ENCODE measurements around the gene MAPK1IP1L. TPM values are rescaled to one million over a fixed set of nuclear protein-coding genes. Genes with fewer than 3 reads are reported as not detected.
A peak's percentile ranks its signal among the peaks of the same experiment; 100 is the strongest.

The MAPK1IP1L gene
- total and polyA plus RNA-seq, 2 of the 13 experiments (the other 11 are each of a cell fraction or from before 2014, with no cell fraction given), result 27.8 to 68.4 TPM

GRCh38 chr14:55107766-55108554 lies 56.5 kb downstream of the MAPK1IP1L start (continued):
- TF ChIP-seq, protein P1, sequence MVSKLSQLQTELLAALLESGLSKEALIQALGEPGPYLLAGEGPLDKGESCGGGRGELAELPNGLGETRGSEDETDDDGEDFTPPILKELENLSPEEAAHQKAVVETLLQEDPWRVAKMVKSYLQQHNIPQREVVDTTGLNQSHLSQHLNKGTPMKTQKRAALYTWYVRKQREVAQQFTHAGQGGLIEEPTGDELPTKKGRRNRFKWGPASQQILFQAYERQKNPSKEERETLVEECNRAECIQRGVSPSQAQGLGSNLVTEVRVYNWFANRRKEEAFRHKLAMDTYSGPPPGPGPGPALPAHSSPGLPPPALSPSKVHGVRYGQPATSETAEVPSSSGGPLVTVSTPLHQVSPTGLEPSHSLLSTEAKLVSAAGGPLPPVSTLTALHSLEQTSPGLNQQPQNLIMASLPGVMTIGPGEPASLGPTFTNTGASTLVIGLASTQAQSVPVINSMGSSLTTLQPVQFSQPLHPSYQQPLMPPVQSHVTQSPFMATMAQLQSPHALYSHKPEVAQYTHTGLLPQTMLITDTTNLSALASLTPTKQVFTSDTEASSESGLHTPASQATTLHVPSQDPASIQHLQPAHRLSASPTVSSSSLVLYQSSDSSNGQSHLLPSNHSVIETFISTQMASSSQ (IDR thresholded peaks at IDR 0.05; ENCODE audit: low read depth), result no peak
- TF ChIP-seq, protein P1 (CRISPR knock-in tag; IDR thresholded peaks at IDR 0.05; ENCODE audit: borderline replicate concordance), result no peak
- TF ChIP-seq, protein P2, sequence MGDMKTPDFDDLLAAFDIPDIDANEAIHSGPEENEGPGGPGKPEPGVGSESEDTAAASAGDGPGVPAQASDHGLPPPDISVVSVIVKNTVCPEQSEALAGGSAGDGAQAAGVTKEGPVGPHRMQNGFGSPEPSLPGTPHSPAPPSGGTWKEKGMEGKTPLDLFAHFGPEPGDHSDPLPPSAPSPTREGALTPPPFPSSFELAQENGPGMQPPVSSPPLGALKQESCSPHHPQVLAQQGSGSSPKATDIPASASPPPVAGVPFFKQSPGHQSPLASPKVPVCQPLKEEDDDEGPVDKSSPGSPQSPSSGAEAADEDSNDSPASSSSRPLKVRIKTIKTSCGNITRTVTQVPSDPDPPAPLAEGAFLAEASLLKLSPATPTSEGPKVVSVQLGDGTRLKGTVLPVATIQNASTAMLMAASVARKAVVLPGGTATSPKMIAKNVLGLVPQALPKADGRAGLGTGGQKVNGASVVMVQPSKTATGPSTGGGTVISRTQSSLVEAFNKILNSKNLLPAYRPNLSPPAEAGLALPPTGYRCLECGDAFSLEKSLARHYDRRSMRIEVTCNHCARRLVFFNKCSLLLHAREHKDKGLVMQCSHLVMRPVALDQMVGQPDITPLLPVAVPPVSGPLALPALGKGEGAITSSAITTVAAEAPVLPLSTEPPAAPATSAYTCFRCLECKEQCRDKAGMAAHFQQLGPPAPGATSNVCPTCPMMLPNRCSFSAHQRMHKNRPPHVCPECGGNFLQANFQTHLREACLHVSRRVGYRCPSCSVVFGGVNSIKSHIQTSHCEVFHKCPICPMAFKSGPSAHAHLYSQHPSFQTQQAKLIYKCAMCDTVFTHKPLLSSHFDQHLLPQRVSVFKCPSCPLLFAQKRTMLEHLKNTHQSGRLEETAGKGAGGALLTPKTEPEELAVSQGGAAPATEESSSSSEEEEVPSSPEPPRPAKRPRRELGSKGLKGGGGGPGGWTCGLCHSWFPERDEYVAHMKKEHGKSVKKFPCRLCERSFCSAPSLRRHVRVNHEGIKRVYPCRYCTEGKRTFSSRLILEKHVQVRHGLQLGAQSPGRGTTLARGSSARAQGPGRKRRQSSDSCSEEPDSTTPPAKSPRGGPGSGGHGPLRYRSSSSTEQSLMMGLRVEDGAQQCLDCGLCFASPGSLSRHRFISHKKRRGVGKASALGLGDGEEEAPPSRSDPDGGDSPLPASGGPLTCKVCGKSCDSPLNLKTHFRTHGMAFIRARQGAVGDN (CRISPR knock-in tag; IDR thresholded peaks at IDR 0.05), result peak; percentile 100
- peak; percentile 89 for TF ChIP-seq ZMYM3 (CRISPR knock-in tag; IDR thresholded peaks at IDR 0.05)
- TF ChIP-seq, protein P3, sequence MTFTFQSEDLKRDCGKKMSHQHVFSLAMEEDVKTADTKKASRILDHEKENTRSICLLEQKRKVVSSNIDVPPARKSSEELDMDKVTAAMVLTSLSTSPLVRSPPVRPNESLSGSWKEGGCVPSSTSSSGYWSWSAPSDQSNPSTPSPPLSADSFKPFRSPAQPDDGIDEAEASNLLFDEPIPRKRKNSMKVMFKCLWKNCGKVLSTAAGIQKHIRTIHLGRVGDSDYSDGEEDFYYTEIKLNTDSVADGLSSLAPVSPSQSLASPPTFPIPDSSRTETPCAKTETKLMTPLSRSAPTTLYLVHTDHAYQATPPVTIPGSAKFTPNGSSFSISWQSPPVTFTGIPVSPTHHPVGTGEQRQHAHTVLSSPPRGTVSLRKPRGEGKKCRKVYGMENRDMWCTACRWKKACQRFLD (CRISPR knock-in tag; IDR thresholded peaks at IDR 0.05; ENCODE audit: borderline replicate concordance), result no peak
- no peak for TF ChIP-seq GATA4 (IDR thresholded peaks at IDR 0.05; ENCODE audit: borderline replicate concordance, low read depth)
- TF ChIP-seq, protein P4, sequence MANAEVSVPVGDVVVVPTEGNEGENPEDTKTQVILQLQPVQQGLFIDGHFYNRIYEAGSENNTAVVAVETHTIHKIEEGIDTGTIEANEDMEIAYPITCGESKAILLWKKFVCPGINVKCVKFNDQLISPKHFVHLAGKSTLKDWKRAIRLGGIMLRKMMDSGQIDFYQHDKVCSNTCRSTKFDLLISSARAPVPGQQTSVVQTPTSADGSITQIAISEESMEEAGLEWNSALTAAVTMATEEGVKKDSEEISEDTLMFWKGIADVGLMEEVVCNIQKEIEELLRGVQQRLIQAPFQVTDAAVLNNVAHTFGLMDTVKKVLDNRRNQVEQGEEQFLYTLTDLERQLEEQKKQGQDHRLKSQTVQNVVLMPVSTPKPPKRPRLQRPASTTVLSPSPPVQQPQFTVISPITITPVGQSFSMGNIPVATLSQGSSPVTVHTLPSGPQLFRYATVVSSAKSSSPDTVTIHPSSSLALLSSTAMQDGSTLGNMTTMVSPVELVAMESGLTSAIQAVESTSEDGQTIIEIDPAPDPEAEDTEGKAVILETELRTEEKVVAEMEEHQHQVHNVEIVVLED (CRISPR knock-in tag; IDR thresholded peaks at IDR 0.05; ENCODE audit: borderline replicate concordance), result peak; percentile 61
- no peak; the same call in 1 of the 2 replicates for TF ChIP-seq GZF1 (CRISPR knock-in tag; IDR thresholded peaks at IDR 0.05)
- 0 out of 2 replicates have a peak, but pooled peaks have one; percentile 76 for TF ChIP-seq ZNF431 (CRISPR knock-in tag; IDR thresholded peaks at IDR 0.05; ENCODE audit: borderline replicate concordance, low read depth)
- TF ChIP-seq ZNF230 (CRISPR knock-in tag; IDR thresholded peaks at IDR 0.05), result peak; percentile 31; the same call in 1 of the 2 replicates
- no peak for TF ChIP-seq ZNF672 (CRISPR knock-in tag; IDR thresholded peaks at IDR 0.05)
- 0 out of 2 replicates have a peak, but pooled peaks have one; percentile 51 for TF ChIP-seq ZNF749 (CRISPR knock-in tag; IDR thresholded peaks at IDR 0.05; ENCODE audit: borderline replicate concordance)

Data from HepG2 (cell line).